GM10248 (cell line): Measurements from ENCODE around the gene ALG3.

Source experiments
- CTCF ChIA-PET: fragments of 300-600 bp; sonication (Branson Sonifier 250); formaldehyde crosslinking; extraction: SDS; loops from one replicate; lab custom pipeline; 2021; ENCODE audit warnings: antibody characterized with exemption; lab: Yijun Ruan, JAX
- POLR2A ChIA-PET: fragments of 350-650 bp; sonication (Branson Sonifier 250); formaldehyde crosslinking; extraction: SDS; loops from one replicate; lab custom pipeline; 2020; ENCODE audit warnings: antibody characterized with exemption; lab: Yijun Ruan, JAX
- DNase-seq: peaks from one replicate; pipeline ENCODE4 v3.0.0; 2012; ENCODE audit errors: extremely low spot score
- TF ChIP-seq, protein P1 (sequence below): IDR thresholded peaks from 2 replicates; pipeline ENCODE4 v1.5.1; 2012; ENCODE audit warnings: mild to moderate bottlenecking, low read depth; ENCODE audit errors: extremely low read depth, missing control alignments, control extremely low read depth

Gene ALG3

DNA sequence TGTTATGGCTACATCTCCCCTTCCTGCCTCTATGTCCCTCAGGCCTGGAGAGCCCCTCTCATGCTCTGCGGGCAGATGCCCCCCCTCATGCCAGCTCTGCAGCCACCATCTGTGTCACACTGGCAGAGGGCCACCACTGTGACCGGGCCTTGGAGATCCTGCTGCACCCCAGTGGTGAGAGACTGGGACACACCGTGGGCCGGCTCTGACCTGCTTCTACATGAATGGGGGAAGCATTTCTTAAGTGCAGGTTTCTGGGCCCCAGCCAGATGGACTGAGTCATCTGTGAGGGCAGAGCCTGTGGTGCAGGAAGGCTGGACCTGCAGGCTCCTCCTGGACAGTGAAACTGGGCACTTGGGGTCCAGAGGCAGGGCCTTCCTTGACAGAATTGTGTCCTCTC, 14.5 kb downstream of the ALG3 start:
- TF ChIP-seq, protein P1, sequence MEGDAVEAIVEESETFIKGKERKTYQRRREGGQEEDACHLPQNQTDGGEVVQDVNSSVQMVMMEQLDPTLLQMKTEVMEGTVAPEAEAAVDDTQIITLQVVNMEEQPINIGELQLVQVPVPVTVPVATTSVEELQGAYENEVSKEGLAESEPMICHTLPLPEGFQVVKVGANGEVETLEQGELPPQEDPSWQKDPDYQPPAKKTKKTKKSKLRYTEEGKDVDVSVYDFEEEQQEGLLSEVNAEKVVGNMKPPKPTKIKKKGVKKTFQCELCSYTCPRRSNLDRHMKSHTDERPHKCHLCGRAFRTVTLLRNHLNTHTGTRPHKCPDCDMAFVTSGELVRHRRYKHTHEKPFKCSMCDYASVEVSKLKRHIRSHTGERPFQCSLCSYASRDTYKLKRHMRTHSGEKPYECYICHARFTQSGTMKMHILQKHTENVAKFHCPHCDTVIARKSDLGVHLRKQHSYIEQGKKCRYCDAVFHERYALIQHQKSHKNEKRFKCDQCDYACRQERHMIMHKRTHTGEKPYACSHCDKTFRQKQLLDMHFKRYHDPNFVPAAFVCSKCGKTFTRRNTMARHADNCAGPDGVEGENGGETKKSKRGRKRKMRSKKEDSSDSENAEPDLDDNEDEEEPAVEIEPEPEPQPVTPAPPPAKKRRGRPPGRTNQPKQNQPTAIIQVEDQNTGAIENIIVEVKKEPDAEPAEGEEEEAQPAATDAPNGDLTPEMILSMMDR = no peak
- no peak for DNase-seq
- CTCF ChIA-PET = interaction anchor here (1.1 kb wide), 1 partner anchor 16 kb away, joined by 3 read pairs; the partner anchor contains the start of gene EEF1AKMT4
- POLR2A ChIA-PET = interaction anchor here (0.6 kb wide), 1 partner anchor 37 kb away, joined by 3 read pairs; no protein-coding TSS in a partner anchor

DNA sequence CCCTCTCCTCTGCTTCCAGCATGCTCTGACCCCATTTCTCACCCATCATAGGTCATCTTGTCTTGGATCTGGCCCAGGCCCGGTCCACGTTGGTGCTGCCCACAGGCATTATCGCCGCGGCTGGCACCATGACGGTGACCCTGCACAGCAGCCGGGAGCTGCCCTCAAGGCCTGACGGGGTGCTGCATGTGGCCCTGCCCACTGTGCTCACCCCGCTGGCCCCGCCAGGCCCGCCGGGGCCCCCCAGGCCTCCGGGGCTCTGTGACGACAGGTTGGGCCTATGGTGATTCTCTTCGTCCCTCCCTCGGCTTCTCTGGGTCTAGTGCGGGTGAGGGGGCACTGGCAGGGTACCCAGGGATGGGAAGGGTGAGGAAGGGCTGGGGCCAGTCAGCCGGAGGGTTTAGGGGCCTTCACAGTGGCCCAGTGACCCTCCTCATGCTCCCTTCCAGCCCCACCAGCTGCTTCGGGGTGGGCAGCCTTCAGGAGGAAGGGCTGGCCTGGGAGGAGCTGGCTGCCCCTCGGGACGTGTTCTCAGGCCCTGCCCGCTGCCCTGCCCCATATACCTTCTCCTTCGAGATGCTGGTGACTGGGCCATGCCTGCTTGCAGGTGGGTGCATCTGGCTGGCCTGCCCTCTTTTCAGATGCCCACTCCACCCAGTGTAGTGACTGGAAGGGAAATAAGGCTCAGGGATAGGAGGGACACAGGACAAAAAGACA, 15.5 kb downstream of the ALG3 start:
- ChIA-PET CTCF (interaction anchor here (1.6 kb wide), 1 partner anchor 338 kb away, joined by 5 read pairs; no protein-coding TSS in a partner anchor), POLR2A (interaction anchor here (0.6 kb wide), 1 partner anchor 36 kb away, joined by 3 read pairs; no protein-coding TSS in a partner anchor)
- TF ChIP-seq, protein P1 = no peak
- no peak for DNase-seq

DNA sequence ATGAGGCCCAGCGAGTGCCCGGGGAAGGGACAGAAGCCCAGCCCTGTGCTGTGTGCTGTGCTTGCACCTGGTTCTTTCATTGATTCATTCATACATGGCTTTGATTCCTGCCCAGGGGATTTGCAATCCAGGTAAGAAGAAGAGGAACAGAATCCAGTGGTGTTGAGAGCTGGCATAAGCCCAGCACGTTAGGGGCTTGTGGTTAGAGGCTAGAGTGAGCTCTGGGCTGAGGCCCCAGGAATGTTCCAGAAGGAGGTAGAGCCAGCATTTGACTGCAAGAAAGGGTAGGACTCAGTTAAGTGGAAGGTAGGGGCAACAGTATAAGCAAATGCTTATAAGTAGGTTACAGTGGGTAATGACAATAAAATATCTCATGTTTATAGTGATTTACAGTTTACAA, 17.1 kb downstream of the ALG3 start:
- ChIA-PET POLR2A (no interaction called here), CTCF (interaction anchor here (1.3 to 1.4 kb wide), 2 partner anchors 11 to 18 kb away, joined by 4 to 5 read pairs; partner anchors contain the start of gene EEF1AKMT4)
- TF ChIP-seq, protein P1 = no peak
- no peak for DNase-seq

DNA sequence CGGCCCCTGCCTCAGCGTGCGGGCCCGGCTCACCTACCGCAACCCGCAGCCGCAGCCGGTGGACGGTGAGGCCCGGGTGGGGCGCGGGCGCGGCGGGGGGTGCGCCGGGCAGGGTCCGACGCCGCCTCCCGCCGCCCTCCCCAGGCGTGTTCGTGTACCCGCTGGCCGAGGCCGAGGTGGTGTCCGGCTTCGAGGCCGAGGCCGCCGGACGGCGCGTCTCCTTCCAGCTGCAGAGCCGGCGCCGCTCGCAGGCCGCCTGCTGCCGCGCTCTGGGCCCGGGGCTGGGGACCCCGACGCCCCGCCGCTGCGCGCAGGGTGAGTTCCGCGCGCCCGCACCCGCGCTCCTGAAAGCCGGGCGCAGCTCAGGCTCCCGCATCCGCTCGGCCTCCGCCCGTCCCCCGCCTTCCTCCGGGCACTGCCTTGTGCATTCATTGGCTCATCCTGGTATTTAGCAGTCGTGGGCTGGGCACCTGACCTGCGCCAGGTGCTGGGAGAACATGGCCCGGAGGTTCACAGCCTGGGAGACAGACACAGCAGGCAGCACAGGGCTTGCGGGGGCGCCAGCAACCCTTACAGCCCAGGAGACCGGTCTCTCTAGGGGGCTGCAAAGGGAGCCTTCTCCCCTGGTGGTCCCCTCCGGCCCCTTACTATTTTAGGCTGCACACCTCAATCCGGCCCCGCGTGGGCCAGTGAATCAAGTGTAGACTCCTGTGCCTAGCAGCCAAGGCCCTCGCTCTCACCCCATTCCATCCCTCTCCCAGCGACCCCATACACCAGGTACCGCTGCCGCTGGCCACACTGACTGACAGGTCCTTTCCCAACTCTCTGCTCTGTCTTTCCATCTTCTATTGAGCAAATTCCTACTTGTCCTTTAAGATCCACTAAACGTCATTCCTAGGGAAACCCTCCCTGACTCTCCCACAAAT, 17.9 kb downstream of the ALG3 start:
- CTCF ChIA-PET = interaction anchor here (1.3 to 8.6 kb wide), 5 partner anchors 9 to 22 kb away, joined by 4 to 160 read pairs (median 70); partner anchors contain the start of gene EEF1AKMT4

DNA sequence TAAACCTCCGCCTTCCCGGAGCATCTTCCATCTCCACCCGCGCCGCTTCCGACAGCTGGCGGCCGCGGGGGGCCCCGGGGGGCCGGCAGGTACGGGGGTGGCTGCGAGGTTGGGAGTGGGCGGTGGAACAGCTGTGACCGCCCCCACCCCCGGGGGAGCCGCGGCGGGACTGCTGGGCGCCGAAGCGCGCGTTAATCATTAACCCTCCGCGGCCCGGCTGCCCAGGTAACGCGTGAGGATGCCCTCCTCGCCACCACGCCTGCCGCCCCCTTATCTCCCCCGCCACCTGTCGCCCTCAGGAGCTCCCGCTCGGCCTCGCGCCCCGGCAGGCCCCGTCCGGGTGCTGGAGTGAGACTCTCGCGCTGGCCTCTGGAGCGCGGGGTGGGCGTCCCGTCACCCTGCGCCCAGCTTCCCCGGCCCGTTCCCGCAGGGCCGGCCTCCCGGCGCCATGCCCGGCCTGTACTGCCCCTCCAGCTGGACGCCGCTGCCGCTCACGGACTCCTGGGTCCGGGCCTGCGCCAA, 18.6 kb downstream of the ALG3 start:
- DNase-seq = peak; percentile 55
- TF ChIP-seq, protein P1 = no peak
- ChIA-PET POLR2A (no interaction called here), CTCF (interaction anchor here (1.1 to 8.6 kb wide), 5 partner anchors 10 to 334 kb away, joined by 3 to 160 read pairs (median 70); partner anchors contain the start of gene EEF1AKMT4)

More for the DNA sequence above, 17.9 kb downstream of the ALG3 start:
- DNase-seq = no peak
- POLR2A ChIA-PET = no interaction called here
- TF ChIP-seq, protein P1 = no peak
